Fibroblast of pulmonary artery (primary cell): ENCODE data around the gene ARID1A.

ENCODE experiments used
- DNase-seq: peaks from one replicate; pipeline ENCODE4 v3.0.0-alpha.2; 2010; ENCODE audit warnings: low read depth
- H3K4me3 ChIP-seq: replicated peaks from 2 replicates; pipeline ENCODE4 v1.5.1; 2011; ENCODE audit warnings: low read depth, mild to moderate bottlenecking, control low read depth, low read length, moderate library complexity
- TF ChIP-seq, protein P1 (sequence below): IDR thresholded peaks from 2 replicates; pipeline ENCODE4 v1.5.1; 2011; ENCODE audit warnings: mild to moderate bottlenecking, control low read depth, low read length, inconsistent platforms; ENCODE audit errors: missing control alignments

Gene ARID1A

DNA sequence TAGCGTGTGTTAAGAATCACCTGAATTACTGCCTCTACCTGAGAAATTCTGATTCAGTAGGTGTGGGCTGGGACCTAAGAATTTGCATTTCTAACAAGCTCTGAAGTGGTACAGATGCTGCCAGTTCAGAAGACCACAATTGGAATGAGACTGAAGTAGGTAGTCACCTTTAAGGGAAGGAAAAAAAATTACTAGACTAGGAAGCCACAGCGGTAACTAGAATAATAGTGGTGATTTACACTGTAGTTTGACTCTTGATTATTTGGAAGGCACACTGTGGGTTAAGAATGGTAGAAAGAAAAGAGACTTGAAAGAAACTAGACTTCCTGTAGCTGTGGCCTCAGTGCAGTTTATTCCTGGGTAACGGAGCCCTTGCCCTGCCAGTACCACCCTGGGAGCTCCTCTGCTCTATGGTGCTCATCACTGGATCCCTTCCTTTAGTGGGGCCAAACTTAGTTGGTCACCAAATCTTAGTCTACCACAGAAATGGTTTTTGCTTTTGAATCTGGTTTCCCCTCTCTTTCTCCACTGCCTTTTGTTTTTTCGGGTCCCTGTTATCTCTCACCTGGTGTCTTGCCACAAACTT is 43.6 kb downstream of the ARID1A start:
- H3K4me3 ChIP-seq = no peak overlapping the region
- TF ChIP-seq, protein P1, sequence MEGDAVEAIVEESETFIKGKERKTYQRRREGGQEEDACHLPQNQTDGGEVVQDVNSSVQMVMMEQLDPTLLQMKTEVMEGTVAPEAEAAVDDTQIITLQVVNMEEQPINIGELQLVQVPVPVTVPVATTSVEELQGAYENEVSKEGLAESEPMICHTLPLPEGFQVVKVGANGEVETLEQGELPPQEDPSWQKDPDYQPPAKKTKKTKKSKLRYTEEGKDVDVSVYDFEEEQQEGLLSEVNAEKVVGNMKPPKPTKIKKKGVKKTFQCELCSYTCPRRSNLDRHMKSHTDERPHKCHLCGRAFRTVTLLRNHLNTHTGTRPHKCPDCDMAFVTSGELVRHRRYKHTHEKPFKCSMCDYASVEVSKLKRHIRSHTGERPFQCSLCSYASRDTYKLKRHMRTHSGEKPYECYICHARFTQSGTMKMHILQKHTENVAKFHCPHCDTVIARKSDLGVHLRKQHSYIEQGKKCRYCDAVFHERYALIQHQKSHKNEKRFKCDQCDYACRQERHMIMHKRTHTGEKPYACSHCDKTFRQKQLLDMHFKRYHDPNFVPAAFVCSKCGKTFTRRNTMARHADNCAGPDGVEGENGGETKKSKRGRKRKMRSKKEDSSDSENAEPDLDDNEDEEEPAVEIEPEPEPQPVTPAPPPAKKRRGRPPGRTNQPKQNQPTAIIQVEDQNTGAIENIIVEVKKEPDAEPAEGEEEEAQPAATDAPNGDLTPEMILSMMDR = no peak
- no peak for DNase-seq

DNA sequence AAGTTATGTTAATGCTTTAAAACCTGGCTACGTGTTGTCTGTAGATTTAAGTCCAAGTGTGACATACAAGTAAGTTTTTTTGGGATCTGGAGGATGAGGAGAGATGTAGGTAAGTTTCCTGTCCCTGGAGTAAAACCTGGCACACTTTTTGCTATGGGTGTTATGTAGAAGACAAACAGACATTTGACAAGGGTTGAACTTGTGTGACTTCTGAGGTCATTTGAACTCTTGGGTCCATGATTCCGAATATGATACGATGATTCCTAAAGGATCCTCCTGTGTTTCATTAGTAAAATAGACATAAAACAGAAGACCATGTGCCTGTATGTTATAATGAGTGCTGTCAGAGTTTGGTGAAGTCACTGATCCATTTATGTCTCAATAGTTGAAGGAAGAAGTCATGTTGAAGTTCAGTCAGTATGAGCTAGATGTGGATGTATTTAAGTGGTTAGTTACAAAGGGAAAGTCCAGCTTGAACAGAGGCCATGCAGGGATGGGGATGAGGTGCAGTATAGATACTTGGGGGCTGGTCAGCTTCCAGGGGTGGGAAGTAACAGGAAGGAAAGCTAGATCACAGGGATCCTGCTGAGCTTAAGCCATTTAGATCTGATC is 44.3 kb downstream of the ARID1A start:
- H3K4me3 ChIP-seq = no peak overlapping the region
- TF ChIP-seq, protein P1 = no peak

DNA sequence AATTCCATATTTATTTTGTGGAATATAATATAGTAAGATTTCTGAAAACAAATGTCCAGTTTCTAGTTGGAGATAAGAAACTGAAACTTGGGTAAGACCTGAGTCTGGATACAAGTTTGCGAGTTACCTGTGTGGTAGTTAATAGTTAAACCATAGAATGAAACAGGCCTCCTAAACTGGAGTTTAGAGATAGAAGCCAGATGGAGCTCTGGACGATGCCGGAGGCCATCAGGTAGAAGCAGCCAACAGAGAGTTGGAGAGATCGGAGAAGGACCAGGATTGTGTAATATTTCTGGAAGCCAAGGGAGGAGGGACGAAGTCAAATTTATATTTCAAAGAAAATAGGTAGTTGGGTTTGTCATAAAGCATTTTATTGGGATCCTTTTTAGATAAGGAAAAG is 45.1 kb downstream of the ARID1A start:
- H3K4me3 ChIP-seq = no peak overlapping the region
- TF ChIP-seq, protein P1 = no peak
- no peak for DNase-seq

More for the DNA sequence above, 44.3 kb downstream of the ARID1A start:
- DNase-seq = no peak

DNA sequence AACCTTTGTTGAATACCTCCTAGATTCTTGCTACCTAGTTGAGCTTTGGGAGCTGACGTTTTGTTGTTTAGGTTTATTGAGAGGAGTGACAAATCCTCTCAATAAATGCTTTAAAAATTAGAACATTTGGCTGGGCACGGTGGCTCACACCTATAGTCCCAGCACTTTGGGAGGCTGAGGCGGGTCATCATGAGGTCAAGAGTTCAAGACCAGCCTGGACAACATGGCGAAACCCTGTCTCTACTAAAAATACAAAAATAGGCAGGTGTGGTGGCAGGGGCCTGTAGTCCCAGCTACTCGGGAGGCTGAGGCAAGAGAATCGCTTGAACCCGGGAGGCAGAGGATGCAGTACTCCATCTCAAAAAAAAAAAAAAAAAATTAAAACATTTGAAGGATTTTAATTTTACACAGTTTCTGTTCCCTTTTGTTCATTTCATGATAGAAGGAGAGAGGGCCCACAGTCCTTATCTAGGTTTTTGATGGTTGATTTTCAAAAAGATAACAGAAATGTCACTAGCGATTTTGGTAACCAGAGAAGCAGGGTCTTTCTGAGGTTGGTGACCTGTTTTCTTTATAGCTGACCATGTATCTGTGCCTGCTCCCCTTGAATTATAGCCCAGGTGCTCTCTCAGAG is 47.7 kb downstream of the ARID1A start:
- no peak overlapping the region for H3K4me3 ChIP-seq
- DNase-seq = no peak
- TF ChIP-seq, protein P1 = no peak

DNA sequence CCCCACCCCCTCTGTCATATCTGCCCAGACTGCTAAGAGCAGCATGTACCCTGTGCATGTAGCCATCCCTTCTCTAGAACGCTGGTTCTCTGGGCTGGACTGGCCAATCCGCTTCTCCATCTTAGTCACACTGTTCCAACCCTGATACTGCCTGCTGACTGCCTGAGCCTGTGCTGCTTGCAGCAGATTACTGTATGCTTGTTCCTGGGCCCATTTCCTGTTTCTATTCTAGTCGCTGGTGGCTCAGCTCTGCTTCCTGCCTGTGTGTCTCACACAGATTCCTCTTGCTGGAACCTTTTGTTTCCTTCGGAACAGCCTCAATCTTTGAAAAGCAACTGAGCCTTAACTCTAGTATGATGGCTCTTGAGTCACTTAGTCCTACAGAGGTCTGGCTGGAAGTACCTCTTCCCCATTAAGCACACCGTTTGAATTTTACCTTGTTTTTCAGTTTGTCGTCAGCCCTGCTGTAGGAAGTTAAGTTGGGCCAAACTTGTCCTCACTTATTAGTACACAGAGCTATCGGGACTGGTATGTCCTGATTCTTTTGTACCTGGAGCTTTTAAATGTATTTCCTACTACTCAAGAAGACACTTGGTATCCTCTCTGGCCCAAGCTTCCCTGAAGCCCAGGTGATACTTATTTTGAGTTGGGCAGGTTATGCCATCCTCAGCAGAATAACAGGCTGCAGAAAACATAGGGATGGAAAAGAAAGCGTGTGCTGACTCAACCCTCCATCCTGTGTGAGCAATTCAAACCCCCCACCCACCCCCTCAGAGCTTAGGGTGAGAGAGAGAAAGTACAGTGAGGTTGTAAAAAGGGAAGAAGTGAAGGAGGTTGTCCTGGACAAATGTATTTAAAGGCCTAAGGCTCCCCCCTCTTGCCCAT is 48.5 kb downstream of the ARID1A start:
- H3K4me3 ChIP-seq = no peak overlapping the region
- peak; percentile 95 for DNase-seq
- TF ChIP-seq, protein P1 = no peak

DNA sequence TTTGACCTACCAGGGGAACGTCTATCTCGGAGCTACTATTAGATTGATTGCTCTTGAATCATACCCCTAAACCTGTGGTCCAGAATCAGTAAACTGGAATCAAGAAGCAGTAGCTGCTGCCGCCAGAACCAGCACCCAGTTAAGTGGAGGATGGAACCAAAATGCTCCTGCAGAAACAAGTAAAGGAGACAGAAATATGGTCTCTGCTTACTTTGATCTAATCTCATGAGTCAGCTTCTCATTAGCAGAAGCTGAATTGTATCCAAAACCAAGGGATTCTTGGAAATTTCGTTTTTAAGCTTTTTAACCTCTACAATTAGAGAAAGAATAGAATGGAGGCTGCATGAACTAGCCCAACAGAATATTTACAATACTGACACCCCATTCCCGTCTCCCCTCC is 49.4 kb downstream of the ARID1A start:
- TF ChIP-seq, protein P1 = no peak
- no peak for DNase-seq
- no peak overlapping the region for H3K4me3 ChIP-seq
